Pancreas (tissue), 10 donors: ENCODE measurements around the gene CCDC116. TPM values are rescaled to one million over a fixed set of nuclear protein-coding genes. Genes with fewer than 3 reads are reported as not detected.
A peak's percentile ranks its signal among the peaks of the same experiment; 100 is the strongest.

Source experiments
- ATAC-seq, 4 donors: fragments of 200-7000 bp; cut with Tn5 transposase; one replicate each; pipeline versions ENCODE4 v1.8.0 to v1.9.1; 2020; ENCODE audit warnings: mild to moderate bottlenecking in 4 of 4, moderate library complexity in 4 of 4
- DNase-seq, 6 donors: peaks; one replicate each; pipeline ENCODE4 v3.0.0-alpha.2; 2020
- FAIRE-seq: peaks from 2 replicates; lab custom pipeline; 2012; peaks lifted over from hg19 to GRCh38; lab: Jason Lieb, UNC
- H3K27ac ChIP-seq, 4 donors: fragments of 200-600 bp; sonication (generic); 1 replicate in 3 of 4; 2 replicates in 1 of 4; pipeline versions ENCODE4 v1.5.0 to v1.8.0; 2020
- H3K27me3 ChIP-seq, 4 donors: fragments of 200-600 bp; one replicate each; pipeline ENCODE4 v1.8.0; 2021
- H3K36me3 ChIP-seq, 3 donors: fragments of 200-600 bp; sonication (generic) in 1 of 3; one replicate each; pipeline versions ENCODE4 v1.5.0 to v1.8.0; 2020 to 2021
- H3K4me1 ChIP-seq, 3 donors: fragments of 200-600 bp; one replicate each; pipeline ENCODE4 v1.8.0; 2021
- H3K4me3 ChIP-seq, 4 donors: fragments of 200-600 bp; sonication (generic) in 2 of 4; one replicate each; pipeline versions ENCODE4 v1.5.0 to v1.8.0; 2020 to 2021
- H3K9me3 ChIP-seq, 4 donors: fragments of 200-600 bp; one replicate each; pipeline ENCODE4 v1.8.0; 2021
- CTCF ChIP-seq, 4 donors: fragments of 200-600 bp; sonication (generic) in 3 of 4; IDR thresholded peaks; one replicate each; pipeline versions ENCODE4 v1.5.0 to v1.8.0; 2021; ENCODE audit warnings: antibody characterized with exemption in 4 of 4
- WGBS, 2 donors: extraction: QIAGEN DNeasy Blood & Tissue Kit; methylation state at CpG; one replicate each; pipeline ENCODE4 v1.1.7; 2013; 5-methylcytosine and 5-hydroxymethylcytosine counted together
- intact Hi-C, 3 donors: fragments of 100-400 bp; cut with DNase I; formaldehyde crosslinking; loops; one replicate each; pipeline versions ENCODE4 v1.11.1 to v1.14.2; 2022
- polyA plus RNA-seq, 2 donors: library from polyadenylated mRNA; stranded (reverse); fragments of 200-250 nt; gene quantifications; one replicate each; pipeline ENCODE4 v1.2.3, GENCODE V29; 2013
- total RNA-seq, 6 donors: library from RNA; stranded (reverse); fragmentation: NEBNext Ultra II Directional in 4 of 6; extraction: Animal tissue kit (Norgen Biotek cat#: 25700) in 4 of 6; gene quantifications; one replicate each; pipeline versions ENCODE4 v1.2.1 to v1.2.4, GENCODE V29; 2021 to 2023
- donor health status: healthy with polysubstance abuse.
- donor health status: DM: no; HTN: no; CAD: no; lungs with moderate emphysema.
- donor health status: DM: no; HTN: no; CAD: no.
- donor health status: control.
- donor health status: control.
- donor health status: Bipolar disorder and iron deficiency.
- donor health status: DM: yes; HTN: yes; CAD: no.
- donor health status: DM: no; HTN: no; CAD: no.
- donor health status: DM: no; HTN: no; CAD: no.
- donor health status: DM: yes; HTN: yes; CAD: no.

The CCDC116 gene
- total and polyA plus RNA-seq, 8 donors: 0.12 to 1.3 (median 0.34) TPM; not detected in 1

GRCh38 chr22:21680830-21681565 lies 48.4 kb downstream of the CCDC116 start:
- ATAC-seq: no peak
- peaks cover 14 to 24% (median 17%) of the 10 kb centered on the region in 3 donors for H3K4me1 ChIP-seq
- no peaks in the 10 kb centered on the region for H3K9me3 ChIP-seq
- peaks cover 0 to 4% (median 0%) of the 10 kb centered on the region in 3 donors for H3K36me3 ChIP-seq
- no peaks in the 10 kb centered on the region for H3K27me3 ChIP-seq
- peak overlapping the region in 1 of 4 donors; percentile 70 for H3K27ac ChIP-seq
- no peak for TF ChIP-seq CTCF (IDR thresholded peaks at IDR 0.05)
- no peak overlapping the region for H3K4me3 ChIP-seq
- intact Hi-C loops: no loop called here
- no peak for FAIRE-seq
- DNase-seq: no peak
- 93 to 96% methylated on average over 21 of the region's 21 CpGs for WGBS, 2 donors

GRCh38 chr22:21681566-21682370 lies 49.2 kb downstream of the CCDC116 start:
- TF ChIP-seq CTCF (IDR thresholded peaks at IDR 0.05): no peak
- Histone ChIP-seq H3K27me3 (no peaks in the 10 kb centered on the region), H3K4me3 (no peak overlapping the region), H3K4me1 (peaks cover 20 to 32% (median 24%) of the 10 kb centered on the region in 3 donors), H3K36me3 (peaks cover 0 to 6% (median 0%) of the 10 kb centered on the region in 3 donors), H3K27ac (peak overlapping the region; percentile 20 to 70 (median 57)), H3K9me3 (no peaks in the 10 kb centered on the region)
- 51 to 63% methylated on average over 24 of the region's 24 CpGs for WGBS, 2 donors
- peak in 1 of 6 donors; percentile 59 for DNase-seq
- no peak for FAIRE-seq
- intact Hi-C loops: no loop called here
- peak in 1 of 4 donors; percentile 14 for ATAC-seq

GRCh38 chr22:21682385-21683175 lies 50.0 kb downstream of the CCDC116 start:
- H3K4me1 ChIP-seq: peaks cover 25 to 33% (median 27%) of the 10 kb centered on the region in 3 donors
- peak overlapping the region; percentile 20 to 70 (median 57) for H3K27ac ChIP-seq
- DNase-seq: peak in 2 of 6 donors; percentile 42 to 61
- 41 to 45% methylated on average over 18 to 20 of the region's 20 CpGs for WGBS, 2 donors
- peaks cover 0 to 13% (median 0%) of the 10 kb centered on the region in 3 donors for H3K36me3 ChIP-seq
- H3K27me3 ChIP-seq: no peaks in the 10 kb centered on the region
- no peak for TF ChIP-seq CTCF (IDR thresholded peaks at IDR 0.05)
- peak in 3 of 4 donors; percentile 4 to 11 (median 11) for ATAC-seq
- no peak overlapping the region for H3K4me3 ChIP-seq
- no peak for FAIRE-seq
- intact Hi-C loops: no loop called here
- no peaks in the 10 kb centered on the region for H3K9me3 ChIP-seq

DNA sequence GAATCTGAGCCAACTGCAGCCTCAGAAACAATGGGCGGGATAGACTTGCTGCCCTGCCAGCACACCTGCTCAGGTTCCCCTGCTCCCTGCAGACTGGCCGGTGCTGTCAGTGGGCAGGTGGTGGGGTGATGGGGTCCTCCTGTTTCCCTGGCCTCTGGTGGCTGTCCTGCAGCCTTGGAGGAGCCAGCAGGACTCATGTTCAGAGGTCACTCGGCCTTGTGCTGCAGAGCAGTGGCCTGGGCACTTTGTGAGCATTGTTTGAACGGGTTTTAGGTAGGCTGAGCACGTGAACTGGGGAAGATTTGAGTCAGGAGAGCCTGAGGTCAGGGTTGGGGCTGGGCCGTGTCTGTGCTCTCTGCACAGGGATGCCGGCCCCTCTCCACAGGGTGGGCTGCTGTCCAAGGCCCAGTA lies 50.8 kb downstream of the CCDC116 start:
- Histone ChIP-seq H3K27me3 (no peaks in the 10 kb centered on the region), H3K36me3 (peaks cover 0 to 13% (median 0%) of the 10 kb centered on the region in 3 donors), H3K27ac (peak overlapping the region; percentile 20 to 70 (median 57)), H3K9me3 (no peaks in the 10 kb centered on the region), H3K4me1 (peaks cover 29 to 33% (median 31%) of the 10 kb centered on the region in 3 donors), H3K4me3 (no peak overlapping the region)
- intact Hi-C loops: no loop called here
- no peak for TF ChIP-seq CTCF (IDR thresholded peaks at IDR 0.05)
- 38 to 43% methylated on average over 7 of the region's 7 CpGs for WGBS, 2 donors
- peak in 5 of 6 donors; percentile 63 to 85 (median 79) for DNase-seq
- ATAC-seq: peak; percentile 60 to 76 (median 74)
- no peak for FAIRE-seq
